ENCODE measurements around the gene GNG7.
"Not testable (repeated sequence)": the region's sequence is repeated elsewhere in the genome, so short reads cannot be mapped to it uniquely, and the experiment has no call there.

The GNG7 gene

GRCh38 chr19:2478756-2479555 is 223.5 kb downstream of the GNG7 start:
- no peak for DNase-seq

GRCh38 chr19:2478278-2478755 is 224.2 kb downstream of the GNG7 start:
- DNase-seq = no peak

- DNase-seq = no peak
These were observed 224.7 kb downstream of the GNG7 start for GRCh38 chr19:2477732-2478191.

GRCh38 chr19:2477141-2477710 is 225.3 kb downstream of the GNG7 start:
- DNase-seq = no peak

- no peak for DNase-seq
These were observed 225.9 kb downstream of the GNG7 start for GRCh38 chr19:2476451-2477140.

- peak; percentile 88 for DNase-seq
These were observed 226.6 kb downstream of the GNG7 start, which contains the start of gene GADD45B for GRCh38 chr19:2475702-2476450. GADD45B (plus strand) TSS chr19:2476127; CDS start chr19:2476359, 232 bp downstream.

- DNase-seq = no peak
These were observed 227.3 kb downstream of the GNG7 start for GRCh38 chr19:2475018-2475701.

GRCh38 chr19:2474232-2475017 is 228.1 kb downstream of the GNG7 start:
- no peak for DNase-seq

GRCh38 chr19:2469915-2470200 is 232.6 kb downstream of the GNG7 start:
- not testable (repeated sequence) for DNase-seq

- no peak for DNase-seq
These were observed 233.2 kb downstream of the GNG7 start for GRCh38 chr19:2469102-2469914.

GRCh38 chr19:2468596-2468995 is 233.9 kb downstream of the GNG7 start:
- DNase-seq = no peak

GRCh38 chr19:2464389-2464788 is 238.1 kb downstream of the GNG7 start:
- DNase-seq = no peak

- DNase-seq = not testable (repeated sequence)
These were observed 238.8 kb downstream of the GNG7 start for GRCh38 chr19:2463694-2464093.

GRCh38 chr19:2462635-2463421 is 239.7 kb downstream of the GNG7 start:
- no peak for DNase-seq

- no peak for DNase-seq
These were observed 240.5 kb downstream of the GNG7 start for GRCh38 chr19:2461751-2462634.
